Posterior cingulate gyrus (tissue), 11 donors: Measurements from ENCODE around the gene SLC18A3.

Experiments
- DNase-seq, 10 donors: peaks; one replicate each; pipeline versions ENCODE4 v3.0.0 to v3.0.0-alpha.2; 2020 to 2021; ENCODE audit warnings: mixed read lengths in 3 of 10
- intact Hi-C: fragments of 100-400 bp; cut with DNase I; formaldehyde crosslinking; loops from one replicate; pipeline ENCODE4 v1.15.1; 2023

SLC18A3 gene

DNA sequence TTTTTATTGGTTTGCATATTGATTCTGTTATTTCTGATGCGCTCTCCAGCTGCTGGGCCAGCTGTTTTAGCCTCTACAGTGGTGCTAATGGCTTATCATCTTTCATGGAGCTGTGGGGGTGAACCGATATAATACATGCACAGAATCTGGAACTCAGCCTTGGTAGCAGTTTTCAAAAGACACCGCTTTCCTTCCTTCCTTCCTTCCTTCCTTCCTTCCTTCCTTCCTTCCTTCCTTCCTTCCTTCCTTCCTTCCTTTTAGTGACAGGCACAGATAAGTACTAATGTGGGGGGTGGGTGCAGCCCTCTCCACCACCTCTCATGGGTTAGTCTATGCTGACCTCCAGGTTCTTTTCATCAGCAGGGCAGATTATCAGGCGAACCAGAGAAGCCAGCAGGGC is 37.4 kb downstream of the SLC18A3 start:
- intact Hi-C loops, result no loop called here
- DNase-seq, result no peak

DNA sequence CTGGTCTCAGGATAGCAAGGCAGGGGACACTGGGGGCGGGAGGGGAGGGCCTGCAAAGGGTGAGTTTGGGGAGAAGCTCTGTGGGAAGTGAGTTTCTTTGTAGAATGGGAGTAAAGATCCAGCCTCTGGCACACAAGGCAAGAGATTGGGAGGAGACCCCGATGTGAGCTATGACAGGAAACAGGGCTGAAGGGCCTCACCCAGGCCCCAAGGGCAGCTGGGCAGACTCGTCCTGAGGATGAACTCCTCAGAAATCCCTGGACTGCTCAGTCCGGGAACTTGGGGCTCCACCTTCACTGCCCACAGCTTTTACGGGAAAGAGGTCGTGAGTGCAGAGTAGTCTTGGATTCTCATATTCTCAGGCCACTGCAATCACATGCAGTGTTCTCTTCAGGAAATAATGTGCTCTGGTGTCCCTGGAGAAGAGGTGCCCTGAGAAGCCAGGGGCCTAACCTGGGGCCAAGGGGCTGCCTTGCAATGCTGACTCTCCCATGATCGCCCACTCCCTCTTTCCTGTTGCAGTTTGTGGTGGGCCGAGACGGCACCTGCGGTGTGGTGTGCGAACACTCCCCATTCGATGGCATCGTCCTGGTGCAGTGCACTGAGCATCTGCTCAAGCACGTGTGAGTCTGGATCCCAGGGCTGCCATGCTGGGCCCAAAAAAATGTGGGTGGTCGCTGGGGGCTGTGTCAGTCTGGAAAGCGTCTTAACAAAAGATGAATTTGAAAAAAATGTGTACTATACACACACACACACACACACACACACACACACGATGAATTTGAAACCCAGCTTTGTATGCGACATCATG is 38.1 kb downstream of the SLC18A3 start:
- peak in 2 of 10 donors; percentile 59 to 82 for DNase-seq
- intact Hi-C loops, result no loop called here

DNA sequence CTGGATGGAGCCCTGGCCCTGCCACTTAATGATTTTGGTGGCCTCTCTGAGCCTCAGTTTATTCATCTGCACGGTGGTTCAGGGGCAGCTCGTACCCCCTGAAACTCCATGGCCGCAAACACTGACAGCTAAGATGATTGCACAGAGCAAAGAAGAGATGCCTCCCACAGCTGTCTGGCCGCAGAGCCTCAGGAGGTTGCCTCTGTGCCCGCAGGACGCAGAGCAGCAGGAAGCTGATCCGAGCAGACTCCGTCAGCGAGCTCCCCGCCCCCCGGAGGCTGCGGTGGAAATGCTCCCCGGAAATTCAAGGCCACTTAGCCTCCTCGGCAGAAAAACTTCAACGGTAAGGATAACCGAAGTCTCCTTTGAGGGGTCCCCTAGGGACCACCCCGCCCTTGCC is 39.2 kb downstream of the SLC18A3 start:
- no peak for DNase-seq
- intact Hi-C loops, result no loop called here

DNA sequence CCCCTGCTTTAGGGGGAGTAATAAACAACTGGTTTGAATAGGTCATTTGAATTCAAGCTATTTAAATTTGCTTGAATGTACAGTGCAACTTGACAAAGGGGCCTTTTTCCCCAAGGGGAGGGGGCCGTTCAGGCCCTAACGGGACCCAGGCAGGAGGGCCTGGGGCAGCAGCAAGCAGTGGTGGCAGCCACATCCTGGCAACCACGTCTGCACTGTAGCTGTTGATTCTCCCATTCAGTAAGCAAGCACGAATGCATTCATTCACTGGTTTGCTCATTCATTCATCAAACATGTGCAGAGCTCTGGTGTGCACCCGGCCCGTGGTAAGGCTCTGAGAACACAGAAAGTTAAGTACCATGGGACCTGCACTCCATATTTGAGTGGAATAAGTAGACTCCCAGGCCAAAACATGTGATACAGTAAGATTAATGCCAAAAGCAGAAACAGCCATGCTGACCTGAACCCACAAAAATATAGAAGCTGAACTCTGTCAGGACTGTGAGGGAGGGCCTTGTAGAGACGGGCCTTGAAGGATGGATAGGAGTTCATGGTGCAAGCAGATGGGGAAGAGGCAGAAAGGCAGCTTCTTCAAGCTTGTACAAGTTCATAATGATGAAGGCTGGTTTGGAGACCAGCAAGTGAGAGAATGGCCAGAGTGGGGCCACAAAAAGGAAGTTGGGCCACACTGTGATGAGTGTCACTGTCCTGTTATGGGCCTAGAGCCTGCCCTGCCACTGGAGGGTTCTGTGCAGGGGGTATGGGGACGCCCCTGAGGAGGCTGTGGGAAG is 40.0 kb downstream of the SLC18A3 start:
- DNase-seq, result no peak
- intact Hi-C loops, result no loop called here

DNA sequence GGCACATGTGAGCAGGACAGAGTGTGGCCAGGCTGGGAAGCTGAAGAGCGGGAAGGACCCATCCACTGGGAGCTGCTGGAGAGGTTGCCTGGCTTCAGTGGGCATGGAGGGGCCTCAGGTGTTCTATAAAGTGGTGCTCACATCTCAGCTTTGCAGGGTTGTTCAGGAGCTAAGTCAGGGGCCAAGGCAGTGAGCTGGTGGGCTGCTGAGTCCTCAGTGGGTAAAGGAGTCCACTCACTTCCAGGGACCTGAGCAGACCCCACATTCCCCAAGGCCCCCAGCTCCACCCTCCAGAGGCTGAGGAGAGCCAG is 40.6 kb downstream of the SLC18A3 start:
- intact Hi-C loops, result no loop called here
- peak in 1 of 10 donors; percentile 70 for DNase-seq

DNA sequence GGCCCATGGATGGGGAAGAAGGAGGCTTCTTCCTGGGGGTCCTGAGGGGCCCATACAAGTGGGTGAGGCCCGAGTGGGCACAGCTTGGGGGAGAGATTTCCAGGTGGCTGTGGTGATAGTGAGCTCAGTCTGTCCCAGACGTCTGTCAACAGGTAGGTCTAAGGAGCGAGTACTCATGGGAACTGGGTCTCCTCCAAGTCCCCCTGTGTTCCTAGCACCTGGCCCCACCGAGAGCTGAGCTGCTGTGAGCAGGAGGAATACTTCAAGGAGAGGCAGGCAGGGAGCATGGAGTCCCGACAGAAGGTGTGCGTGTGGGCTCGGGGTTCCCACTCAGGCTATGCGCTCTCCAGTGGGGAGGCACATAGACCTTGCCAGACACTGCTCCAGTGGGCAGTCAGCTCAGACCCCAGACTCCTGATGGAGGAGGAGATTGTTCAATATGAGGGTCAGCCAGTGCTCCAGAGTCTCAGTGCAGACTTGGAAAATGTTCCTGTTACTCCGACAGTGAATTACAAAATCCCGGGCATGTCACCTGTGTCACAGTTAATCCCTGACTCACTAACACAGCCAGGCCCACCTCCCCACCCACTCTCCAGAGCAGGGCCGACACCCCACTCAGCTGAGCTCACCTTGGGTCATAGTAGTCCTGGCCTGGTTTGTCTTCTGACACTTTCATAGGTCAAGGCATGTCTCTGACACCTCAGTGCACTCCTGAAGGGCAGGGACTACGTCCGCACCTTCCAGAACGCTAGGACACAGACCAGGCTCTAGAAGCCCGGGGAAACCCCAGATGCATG is 41.1 kb downstream of the SLC18A3 start:
- DNase-seq, result no peak
- intact Hi-C loops, result no loop called here

DNA sequence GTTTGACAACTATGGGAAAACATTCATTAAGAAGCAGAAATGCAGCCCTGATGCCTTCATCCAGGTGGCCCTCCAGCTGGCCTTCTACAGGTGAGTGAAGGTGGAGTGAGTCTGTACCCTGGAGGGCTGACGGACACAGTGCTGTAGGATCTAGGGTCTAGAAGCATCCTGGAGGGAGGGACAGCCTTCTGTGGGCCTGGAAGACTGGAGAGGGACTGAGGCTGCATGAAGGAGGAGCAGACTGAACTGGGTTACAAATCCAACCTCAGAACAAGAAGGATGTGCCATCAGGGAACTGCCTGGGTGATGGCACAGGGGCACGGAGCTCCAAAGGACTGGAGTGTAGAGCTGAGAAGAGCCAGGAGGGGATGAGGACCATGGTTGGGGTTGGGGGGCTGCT is 41.8 kb downstream of the SLC18A3 start:
- DNase-seq, result peak in 1 of 10 donors; percentile 11
- intact Hi-C loops, result no loop called here

DNA sequence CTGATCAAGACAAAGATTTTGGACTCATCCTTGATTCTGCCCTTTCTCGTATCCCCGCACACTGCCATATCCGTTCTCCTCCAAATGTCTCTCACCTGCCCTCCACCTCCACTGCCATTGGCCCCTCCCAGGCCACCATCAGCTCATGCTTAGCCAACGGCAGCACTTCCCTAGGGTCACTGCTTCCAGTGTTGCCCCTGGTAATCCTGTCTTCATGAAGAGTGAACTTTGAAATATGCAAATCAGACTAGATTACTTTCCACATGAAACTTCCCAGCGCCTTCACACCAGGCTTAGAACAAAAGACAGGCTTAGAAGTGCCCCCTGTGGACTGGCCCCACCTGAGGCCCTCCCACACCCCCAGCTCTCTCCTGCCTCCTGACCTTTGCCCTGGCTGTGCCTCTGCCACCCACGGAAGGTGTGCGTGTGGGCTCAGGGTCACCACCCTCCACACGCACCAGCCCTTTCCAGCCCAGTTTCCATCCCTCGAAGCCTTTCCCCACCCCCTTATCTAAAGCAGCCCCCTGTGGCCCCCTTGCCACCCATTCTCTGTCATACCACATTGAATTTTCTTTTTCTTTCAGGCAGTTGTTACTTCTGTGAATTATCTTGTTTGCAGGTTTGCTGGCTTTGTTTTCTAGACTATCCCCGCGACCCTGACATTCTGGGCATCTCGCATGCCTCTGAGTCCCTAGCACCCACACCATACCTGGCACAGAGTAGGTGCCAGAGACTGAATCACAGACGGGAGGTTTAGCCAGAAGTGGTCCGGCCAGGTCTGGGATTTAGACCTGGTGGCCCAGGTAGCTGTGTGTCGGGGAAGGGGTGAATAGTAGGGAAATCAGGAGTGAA is 42.5 kb downstream of the SLC18A3 start:
- intact Hi-C loops, result no loop called here
- peak in 1 of 10 donors; percentile 2 for DNase-seq

DNA sequence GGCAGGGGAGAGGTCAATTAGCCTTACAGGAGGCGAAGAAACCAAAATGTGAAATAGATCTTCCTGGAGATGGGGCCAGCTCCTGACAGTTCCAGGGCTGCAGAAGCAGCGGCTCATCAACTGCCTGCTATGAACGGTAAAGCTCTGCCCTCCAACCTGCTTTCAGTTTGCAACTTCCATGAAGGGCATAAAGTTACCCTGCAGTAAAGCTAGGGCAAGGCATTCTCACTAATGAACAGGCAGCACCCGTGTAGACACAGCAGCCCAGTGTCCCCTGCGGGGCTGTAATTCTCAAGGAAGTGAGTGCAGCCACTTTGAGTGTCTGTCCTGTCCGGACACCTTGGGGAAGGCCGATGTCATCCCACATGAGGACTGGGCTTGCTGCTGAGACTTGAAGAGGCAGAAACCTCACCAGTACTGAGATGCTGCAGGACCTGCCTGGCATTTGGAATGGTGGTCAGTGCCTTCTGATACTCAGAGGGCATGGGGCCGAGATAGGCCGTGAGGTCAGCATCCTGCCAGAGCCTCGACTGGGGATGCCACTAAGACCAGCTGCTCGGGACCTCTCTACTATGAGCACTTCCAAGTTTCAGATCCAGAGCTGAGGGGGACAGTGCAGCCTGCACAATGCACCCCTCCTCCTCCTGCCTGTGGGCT is 43.3 kb downstream of the SLC18A3 start:
- peak in 1 of 10 donors; percentile 50 for DNase-seq
- intact Hi-C loops, result no loop called here

DNA sequence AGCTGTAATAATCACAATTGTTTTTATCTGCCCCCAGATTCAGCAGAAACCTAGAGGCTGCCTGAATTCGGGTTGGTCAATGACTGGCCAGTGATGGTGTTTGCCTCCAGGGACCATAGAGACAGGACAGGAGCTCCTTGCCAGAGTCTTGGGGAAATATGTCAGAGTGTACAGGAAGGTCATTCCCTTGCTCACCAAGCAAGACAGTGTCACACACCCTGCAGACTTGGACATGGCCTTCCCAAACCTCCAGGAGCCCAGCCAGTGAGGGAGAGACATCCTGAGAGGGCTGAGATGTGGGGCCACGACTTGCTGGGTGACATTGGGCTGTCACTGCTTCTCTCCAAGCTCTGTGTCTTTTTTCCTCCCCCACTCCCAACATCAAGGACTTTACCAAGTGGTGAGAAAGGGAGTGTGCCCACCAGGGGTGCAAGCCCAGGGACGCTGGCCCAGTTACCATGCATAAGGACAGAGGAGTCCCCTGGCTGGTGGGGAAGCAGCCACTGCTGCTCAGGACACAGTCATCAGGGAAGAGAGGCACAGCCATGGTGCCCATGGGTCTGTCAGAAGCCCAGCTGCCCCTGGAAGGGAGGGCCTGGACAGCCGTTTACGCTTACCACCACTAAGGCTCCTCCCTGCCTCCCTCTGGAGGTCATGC is 44.1 kb downstream of the SLC18A3 start:
- intact Hi-C loops, result no loop called here
- DNase-seq, result peak in 2 of 10 donors; percentile 17 to 71

DNA sequence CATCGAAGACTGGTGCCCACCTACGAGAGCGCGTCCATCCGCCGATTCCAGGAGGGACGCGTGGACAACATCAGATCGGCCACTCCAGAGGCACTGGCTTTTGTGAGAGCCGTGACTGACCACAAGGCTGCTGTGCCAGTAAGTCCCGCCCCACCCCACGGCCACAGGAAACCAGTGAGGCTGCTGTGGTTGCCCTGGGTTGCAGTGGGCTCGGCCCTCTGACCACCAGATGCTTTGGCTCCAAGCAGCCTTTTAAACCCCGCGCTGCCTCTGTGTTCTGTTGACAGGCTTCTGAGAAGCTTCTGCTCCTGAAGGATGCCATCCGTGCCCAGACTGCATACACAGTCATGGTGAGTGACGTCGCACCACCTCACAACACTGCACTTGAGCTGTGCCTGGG is 45.0 kb downstream of the SLC18A3 start:
- intact Hi-C loops, result no loop called here
- DNase-seq, result peak in 2 of 10 donors; percentile 71 to 77

DNA sequence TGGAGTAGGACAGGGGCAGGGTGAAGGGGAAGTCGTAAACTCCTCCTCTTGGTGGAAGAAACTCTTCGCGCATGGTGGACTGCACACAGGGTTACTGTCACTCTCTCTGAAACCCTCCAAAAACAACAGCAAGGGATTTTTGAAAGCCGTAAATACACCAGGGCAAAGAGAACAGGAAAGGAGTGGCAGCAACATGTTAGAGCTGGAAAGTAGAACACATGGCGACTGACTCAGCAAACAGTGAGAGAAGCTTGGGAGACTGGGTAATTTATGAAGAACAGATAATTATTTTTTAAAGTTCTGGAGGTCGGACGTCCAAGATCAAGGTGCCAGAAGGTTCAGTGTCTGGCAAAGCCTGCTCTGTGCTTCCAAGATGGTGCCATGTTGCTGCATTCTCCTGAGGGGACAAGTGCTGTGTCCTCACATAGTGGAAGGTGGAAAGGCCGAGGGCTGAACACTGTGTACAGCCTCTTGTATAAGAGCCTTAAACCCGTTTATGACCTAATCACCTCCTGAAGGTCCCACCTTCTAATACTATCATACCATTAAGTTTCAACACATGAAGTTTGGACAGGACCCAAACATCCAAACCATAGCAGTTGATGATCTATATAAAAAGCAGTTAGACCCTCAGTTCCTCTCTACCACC is 46.9 kb downstream of the SLC18A3 start:
- intact Hi-C loops, result no loop called here
- DNase-seq, result no peak

DNA sequence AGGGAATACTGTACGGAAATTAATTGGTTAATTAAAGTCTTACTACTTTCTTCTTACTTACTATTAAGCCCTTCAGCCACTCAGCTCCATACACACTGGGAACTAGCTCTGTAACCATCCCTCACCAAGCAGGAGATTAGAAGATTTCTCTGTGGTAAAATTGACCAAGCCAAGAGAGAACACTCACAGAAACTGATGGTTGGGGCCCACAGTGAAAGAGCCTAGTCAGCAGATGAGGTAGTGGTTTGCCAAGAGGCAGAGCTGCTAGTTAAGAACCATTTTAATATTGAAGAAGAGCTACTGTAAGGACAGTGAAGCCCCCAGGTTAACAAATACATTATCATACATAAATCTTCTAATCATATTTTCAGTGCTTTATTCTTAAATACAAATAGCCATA is 47.5 kb downstream of the SLC18A3 start:
- intact Hi-C loops, result no loop called here
- no peak for DNase-seq

DNA sequence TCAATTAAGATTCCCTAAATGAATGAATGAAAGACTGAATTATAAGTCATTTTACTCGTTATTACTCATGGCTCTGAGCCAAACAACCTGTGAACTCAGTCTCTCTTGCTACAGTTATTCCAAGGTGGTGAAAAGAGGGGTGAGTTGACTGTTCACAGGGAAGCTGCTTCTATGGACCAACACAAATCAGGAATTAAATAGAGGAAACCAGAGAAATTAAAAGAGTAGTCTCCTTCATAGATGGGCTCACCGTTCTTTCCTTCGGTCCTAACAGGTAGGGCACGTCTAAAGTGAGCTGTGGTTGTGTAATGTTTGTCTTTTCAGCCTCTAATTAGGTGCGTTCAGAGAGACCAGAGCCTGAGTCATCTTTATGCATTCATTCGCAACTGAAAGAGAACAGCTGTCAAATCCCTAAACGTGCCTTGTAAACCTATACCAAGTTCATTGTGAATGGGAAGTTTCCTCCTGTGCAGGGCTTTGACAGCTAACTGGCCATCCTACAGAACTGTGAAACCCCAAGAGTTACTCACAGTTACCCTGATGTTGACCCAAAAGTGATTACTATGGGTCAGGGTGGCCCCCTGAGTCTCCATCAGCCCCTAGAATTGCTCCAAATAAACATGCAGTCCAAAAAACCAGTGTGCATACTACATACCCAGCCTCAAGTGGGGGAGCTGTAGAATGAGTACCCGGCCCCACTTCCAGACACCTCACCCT is 51.2 kb downstream of the SLC18A3 start:
- no peak for DNase-seq
- intact Hi-C loops, result no loop called here
